GM21526 (cell line): ENCODE measurements around the gene RASSF4.
A peak's percentile ranks its signal among the peaks of the same experiment; 100 is the strongest.

ENCODE experiments used
- ATAC-seq: cut with Tn5 transposase; IDR thresholded peaks from one replicate; pipeline ENCODE4 v1.9.1; 2021; ENCODE audit warnings: moderate library complexity; ENCODE audit not compliant: unreplicated experiment, low FRiP score

Gene RASSF4

DNA sequence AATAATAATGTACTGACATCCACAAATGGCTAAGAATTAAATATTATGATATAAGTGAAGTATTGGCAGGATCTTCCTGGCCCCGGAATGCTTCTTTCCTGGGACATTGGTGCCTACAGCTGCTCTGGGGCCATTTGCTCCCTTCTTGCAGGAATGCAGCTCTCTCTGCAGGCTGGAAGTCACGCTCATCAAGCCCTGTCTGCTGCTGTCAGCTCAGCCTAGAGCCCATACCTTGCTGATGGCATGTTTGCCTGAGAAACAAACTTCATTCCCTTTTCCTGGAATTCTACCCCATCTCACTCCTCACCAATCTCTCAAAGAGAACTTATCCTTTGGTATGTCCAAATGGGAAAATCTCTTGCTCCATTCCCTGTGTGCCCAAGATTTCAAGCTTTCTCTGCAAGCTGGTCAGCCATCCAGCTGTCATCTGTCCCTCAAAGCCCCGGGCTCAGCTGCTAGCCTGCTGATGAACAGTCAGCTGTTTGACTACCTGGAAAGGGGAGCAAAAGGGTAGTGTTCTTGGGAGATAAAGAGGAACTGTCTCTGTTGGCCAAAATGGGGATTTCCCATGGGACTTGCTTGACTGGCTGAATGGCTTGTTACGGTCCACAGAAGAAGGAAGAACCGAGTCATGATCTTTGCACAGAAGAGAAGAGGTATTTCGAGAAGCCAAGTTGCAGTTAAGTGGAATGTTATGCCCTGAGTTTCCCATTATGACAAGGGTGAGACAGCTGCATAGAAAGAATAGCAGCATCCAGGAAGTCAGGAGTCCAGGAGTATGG lies 12.0 kb upstream of the RASSF4 start:
- peak; percentile 50 for ATAC-seq

DNA sequence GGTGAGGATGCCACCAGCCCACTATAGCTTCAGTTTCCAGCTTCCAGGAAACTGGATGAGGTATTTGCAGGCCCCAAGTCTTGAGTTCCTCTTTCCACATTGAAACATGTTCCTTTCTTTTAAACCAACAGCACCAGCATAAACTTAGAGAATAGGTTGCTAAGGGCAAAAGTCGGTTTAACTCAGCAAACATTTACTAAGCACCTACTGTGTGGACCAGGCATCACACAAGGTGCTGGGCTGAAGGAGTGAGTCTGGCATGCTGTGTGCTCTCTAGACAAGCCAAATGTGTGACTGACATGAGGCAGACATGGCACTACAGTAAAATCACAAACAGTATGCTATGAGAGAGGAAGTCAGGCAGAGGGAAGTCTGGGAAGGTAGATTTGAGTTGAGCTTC lies 11.0 kb upstream of the RASSF4 start:
- ATAC-seq: no peak

DNA sequence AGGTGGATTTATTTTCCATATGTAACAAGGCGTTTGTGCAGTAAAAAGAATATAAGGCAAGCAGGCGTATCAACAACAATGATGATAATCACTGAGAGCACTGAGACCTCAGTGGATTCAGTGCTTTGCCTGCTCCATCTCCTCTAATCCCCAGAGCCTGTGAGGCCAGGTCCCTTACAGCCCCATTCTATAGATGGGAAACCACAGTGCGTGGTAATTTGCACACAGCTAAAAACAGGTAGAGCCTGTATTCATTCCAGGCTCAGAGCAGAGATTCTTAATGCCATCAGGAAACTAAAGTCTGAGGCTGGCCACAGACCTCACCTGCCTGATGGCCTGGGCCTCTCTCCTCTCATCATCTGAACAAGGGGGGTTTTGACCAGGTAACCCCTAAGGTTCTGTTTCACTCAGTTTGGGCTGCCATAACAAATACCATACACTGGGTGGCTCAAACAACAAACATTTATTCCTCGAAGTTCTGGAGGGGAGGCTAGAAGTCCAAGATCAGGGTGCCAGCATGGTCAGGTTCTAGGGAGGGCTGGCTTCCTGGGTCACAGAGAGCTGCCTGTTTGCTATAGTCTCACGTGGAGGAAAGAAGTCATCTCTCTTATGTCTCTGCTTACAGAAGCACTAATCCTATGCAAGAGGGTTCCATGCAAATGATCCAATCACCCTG lies 10.3 kb upstream of the RASSF4 start:
- ATAC-seq: no peak

DNA sequence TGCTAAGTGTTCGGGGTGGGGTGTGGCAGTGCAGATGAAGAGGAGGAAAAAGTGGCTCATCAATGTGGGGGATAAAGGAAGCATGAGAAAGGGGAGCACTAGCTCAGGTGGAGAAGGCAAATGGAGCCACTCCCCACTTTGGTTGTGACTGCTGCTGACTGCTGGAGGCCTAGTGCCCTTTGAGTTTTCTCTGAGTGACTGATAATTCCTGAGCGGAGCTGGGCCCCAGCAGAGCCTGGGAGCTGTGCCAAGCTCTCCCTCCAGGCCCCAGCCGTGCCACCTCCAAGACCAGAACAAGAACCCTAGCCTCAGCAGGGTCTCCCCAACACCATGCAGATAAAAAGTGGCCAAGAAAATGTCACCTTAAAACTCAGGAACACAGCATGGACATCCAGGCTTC lies 9.7 kb upstream of the RASSF4 start:
- no peak for ATAC-seq

DNA sequence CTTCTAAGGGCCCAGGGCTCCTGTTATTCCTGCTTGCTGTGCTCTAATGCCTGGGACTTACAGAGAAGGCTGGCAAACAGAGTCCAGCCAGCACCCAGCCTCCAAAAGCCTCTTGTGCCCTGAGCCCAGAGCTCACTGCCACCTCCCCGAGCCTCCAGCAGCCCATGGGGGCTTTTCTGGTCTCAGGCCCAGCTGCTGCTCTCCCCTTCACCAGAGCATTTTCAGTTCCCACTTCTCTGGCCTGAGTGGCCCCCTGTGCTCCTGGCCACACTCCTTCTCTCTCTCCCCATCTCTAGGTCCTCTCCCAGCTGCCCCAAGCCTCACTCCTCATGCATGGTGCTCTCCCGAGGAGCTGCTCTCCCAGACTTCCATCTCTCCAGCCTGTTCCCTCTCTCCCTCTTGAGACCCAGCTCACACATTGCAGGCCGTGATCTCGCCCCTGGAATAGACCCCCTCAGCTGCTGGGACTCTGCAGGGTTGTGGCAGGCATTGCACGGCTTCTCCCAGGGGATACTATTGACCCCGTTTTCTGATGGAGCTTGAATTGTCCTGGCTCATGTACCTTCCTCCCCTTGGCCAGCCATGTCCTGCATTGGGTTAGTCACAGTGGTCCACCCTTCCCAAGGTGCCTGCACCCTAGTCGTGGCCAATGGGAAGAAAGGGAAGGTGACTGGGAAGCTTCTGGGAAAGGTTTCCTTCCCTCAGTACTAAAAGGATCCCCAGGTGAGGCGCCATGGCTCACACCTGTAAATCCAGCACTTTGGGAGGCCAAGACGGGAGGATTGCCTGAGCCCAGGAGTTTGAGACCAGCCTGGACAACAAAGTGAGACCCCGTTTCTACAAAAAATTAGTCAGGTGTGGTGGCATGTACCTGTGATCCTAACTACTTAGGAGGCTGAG lies 9.0 kb upstream of the RASSF4 start:
- no peak for ATAC-seq

DNA sequence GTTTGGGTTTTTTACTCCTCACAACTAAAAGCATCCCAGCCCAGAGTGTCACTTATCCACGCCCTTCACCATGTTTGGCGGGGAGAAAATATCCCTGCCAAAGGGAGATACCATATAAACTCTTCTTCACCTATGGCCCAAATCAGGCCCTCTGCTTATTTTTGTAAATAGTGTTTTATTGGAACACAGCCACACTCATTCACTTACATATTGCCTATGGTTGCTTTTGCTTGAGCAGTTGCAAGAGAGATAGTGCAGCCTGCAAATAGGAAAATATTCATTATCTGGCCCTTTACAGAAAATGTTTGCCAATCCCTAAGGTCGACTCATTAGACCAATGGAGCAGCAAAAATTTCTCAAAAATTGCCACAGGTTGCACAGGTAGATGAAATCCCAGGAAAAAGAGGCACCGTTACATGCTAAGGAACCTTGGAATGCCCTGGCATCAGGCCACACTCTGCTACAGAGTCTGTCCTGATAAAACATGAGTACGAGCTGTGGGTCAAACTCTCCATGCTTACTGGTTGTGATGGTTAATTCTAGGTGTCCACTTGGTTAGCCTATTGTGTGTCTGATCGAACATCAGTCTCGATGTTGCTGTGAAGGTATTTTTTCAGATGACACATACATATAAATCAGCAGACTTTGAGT lies 7.9 kb upstream of the RASSF4 start:
- ATAC-seq: no peak

DNA sequence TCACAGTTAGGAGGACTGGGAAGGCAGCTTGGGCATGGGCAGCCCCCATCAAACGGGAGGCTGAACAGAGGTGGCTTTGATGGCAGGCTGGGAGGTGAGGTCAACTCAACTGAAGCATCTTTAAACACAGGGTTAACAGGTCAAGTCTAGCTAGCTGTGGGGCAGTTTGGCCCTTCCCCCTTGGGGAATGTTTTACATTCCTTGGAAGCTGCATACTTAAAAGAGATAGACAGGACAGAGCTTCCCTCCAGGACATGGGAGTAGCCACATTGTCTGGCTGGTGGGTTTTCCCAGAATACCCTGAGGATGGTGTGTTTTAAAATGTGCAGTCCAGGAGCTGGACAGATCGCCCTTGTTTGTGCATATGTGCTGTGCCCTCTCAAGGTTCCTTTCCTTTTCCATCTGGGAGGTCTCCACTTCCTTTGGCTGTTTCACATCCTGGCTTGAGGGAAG lies 6.8 kb upstream of the RASSF4 start:
- ATAC-seq: no peak

DNA sequence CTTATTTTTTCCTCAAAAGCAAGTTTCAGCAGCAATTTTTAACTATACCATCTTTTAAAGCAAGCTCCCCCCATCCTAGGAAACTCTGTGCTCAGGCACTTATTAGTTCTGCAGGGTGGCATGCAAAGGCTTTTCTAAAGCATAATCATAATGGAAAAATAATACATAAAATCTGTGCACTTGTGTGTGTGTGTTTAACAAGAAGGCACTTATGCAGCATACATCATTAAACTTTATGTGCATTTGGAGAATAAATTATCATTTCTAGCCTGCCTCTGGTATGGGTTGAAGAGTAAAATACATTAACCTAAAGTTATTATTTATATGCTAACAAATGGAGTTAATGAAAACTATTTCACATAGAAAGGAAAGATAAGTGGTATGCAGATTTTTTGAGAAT lies 5.6 kb upstream of the RASSF4 start:
- ATAC-seq: no peak

DNA sequence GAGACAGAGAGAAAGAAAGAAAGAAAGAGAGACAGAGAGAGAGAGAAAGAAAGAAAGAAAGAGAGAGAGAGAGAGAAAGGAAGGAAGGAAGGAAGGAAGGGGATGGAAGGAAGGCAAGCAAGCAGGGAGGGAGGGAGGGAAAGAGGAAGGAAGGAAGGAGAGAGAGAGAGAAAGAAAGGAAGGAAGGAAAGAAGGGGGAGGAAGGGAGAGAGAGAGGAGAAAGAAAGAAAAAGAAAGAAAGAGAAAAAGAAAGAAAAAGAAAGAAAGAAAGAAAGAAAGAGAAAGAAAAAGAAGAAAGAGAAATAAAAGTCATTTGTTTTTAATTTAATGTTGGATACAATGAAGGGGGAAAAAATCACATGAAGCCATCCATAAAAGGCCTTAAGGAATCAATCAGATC lies 4.6 kb upstream of the RASSF4 start:
- no peak for ATAC-seq

DNA sequence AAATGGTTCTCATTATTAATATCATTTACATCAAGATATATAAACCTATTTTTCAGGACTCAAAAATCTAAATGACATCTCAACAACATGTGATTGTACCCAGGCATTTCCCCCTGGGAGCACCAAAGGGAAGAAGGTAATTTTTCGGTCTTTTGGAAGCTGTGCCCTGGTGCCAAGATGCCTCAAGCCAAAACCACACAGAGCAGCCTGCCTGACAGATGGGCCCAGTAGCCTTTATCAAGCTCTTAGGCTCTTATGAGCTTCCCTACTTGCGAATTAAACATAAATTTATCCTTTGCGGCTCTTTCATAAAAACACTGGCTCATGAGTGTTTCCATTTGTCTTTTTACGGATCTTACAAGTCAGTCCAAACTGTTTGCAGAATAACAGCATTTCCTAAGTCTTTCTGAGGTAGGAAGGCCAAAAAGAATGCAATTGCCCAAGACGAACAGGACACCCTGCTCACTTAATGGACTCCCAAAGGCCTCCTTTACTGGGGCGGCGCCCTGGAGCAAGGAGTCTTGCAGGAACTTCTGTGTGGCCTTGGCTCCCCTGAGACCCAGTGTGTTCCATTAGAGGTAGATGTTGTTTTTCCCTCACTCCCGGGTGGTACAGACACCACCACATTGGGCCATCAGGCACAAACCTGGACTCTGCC lies 4.1 kb upstream of the RASSF4 start:
- ATAC-seq: no peak

DNA sequence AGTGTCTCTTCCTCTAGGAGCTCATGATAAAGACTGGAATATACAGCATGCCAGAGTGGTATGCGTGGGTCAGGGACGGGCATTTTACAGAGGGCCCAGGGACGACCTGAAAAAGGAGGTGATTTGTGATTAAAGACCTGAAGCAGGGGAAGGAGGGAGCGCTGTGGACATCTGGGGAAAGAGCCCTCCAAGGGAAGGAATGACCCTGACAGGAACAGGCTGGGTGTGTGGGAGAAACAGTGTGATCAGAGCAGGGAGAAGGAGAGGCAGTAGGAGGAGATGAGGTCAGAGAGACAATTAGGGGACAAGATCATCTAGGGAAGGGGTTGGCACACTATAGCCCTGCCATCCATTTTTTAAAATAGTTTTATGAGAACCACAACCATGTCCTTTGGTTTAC lies 3.4 kb upstream of the RASSF4 start:
- no peak for ATAC-seq

DNA sequence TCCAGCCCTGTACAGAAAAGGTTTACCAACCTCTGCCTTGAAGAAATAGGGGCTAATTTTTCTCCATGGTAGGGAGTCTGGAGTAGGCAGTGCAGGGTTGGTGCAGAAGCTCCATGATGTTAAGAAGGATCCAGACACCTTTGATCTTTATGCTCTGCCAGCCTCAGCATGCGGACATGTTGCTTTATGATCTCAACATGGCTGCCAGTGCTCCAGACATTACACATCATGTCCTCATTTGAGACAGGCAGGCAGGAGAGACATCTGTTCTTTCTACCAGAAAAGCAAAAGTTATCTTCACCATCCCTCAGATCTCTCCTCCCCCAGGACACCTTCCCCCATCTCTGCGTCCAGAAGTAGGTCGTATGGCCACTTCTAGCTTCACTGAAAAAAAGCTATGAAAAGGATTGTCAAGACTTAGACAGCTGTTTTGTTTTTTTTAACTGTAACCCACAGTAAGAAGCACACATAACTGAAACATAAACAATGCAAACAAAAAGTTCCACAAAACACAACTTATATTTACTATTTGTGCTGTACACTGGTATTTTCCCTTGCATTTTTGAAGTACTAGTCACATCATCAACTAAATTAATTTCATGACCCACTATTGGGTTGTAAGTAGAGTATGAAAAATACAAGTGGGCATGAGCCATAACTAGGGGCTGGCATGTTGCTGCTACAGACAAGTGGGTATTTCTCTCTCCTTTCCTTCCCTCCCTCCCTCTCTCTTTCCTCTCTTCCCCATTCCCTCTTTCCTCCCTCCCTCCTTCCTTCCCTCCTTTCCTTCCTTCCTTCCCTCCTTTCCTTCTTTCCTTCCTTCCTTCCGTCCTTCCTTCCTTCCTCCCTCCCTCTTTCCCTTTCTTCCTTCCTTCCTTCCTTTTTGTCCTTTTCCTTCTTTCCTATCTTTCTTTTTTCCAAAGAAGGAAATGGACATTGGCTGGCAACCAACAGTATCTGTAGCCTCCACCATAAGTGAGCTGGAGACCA lies 2.6 kb upstream of the RASSF4 start:
- no peak for ATAC-seq

DNA sequence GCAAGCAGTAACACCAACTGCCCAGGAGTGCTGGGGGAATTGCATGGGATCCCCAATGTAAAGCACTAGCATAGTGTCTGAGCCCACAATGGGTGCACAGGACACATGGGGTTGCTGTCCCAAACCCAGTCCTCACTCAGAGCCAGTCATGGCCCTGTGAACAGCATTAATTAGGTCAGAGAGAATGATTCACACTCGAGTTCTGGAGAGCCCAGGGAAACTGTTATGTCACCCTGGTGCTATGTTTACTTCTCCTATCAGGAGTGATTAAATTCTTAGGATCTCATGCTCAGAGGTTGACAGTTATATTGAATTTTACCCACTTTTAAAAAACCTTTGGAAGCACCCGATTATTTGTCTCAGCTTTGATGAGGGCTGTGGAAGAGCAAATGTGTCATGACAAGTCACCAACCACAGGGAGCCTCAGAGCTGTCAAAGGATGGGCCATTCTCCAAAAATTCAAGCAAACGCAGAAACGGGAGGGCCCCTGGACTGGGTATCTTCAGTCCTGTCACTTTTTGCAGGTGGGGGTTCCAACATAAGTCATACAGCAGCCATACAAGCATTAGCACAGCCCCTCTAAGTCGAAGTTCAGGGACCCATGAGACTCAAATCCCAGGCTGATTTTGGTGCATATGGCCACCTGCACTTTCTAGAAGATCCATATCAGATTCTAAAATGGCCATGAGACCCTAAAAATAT lies 1.3 kb upstream of the RASSF4 start:
- ATAC-seq: no peak

DNA sequence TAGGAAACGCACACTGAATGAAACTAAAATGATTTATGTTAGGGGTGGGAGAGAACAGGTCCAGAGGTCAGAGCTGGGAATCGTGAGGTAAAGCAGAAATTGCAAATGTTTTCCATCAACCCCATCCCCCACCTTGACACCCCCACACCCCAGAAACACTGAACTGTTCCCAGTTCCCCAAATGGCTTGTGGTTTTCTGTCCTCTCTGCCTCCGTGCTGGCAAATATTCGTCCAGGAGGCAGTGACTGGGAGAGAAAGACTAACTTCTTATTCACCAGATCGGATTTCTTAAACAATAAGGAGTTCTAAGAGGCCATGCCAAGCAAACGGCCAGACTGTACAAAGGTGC lies 730 bp upstream of the RASSF4 start:
- no peak for ATAC-seq

DNA sequence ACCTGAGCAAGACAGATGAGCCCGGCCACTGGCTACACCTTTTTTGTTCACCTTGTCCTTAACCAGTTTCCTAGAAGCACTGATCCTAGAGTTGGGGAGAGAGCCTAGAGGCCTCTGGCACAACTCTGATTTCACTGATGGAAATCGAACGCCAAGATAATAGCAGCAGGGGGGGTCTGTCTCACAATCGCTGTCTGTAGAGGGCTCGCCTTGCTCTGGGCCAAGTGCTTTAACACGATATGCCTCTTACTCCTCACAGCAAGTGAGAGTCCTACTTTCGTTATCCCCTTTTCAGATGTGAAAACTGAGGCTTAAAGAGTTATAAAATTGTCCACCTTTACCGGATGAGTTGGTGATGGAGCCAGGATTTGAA lies 472 bp downstream of the RASSF4 start:
- no peak for ATAC-seq

DNA sequence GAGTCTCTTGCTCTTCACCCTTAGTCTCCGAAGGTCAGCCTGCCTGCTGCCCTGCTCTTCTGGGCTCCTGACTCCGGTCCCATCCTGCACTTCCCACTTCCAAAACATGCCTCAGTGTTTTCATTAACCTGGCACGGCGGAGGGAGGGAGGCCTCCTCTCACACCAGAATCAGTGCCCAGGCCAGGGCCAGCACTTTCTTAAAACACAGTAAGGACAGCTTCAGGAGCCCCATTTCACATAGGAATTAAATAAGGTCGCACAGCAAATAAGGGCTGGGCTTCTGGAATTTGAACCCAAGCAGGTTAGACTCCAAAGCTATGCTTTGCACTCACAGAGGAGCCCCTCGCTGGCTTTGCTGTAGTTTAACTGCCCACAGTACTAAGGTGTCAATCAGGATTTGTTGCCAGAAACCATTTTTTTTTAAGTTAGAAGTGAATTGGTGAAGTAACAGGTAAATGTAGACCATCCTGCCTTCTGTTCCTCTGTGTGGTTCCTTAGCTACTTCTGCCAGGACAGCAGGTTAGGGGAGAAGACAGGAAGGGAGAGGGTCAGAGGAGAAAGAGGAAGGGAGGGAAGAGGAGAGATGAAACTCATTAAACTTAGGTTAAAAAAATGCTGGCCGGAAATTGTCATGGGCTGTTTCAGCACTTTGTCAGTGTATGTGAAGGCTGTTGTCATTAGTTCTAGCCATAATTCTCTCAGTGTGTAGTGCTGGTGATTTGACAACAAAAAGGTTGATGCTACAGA lies 1.1 kb downstream of the RASSF4 start:
- ATAC-seq: no peak

DNA sequence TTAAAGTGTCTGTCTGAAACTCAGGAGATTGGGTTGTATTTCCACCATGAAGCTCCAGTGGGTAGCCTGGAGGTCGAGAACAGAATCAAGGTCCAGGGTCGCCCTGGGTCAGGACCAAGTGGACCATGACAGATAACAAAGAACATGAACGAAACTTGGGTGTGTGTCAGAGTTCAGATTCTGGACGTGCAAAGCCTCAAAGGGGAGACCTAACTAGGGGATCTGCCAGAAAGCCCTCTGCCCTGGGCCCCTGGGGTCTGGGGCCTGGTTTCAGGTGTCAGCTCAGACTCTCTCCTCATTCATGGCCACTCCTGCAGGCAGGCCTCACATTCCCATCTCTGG lies 1.6 kb downstream of the RASSF4 start:
- ATAC-seq: no peak
